Activated naive CD4-positive, alpha-beta T cell treated with anti-CD3 and anti-CD28 coated beads, Interleukin-2, amount 50 U/mL, for 16 hours (primary cell): ENCODE results near the gene CTNND2.
"Not testable (repeated sequence)": the region's sequence is repeated elsewhere in the genome, so short reads cannot be mapped to it uniquely, and the experiment has no call there.

Source experiments
- DNase-seq: peaks from one replicate; pipeline ENCODE4 v3.0.0-alpha.2; 2020

CTNND2 gene

GRCh38 chr5:11432116-11432515 lies 472.1 kb downstream of the CTNND2 start:
- DNase-seq, result no peak

GRCh38 chr5:11429254-11429653 lies 475.0 kb downstream of the CTNND2 start:
- DNase-seq, result no peak

DNA sequence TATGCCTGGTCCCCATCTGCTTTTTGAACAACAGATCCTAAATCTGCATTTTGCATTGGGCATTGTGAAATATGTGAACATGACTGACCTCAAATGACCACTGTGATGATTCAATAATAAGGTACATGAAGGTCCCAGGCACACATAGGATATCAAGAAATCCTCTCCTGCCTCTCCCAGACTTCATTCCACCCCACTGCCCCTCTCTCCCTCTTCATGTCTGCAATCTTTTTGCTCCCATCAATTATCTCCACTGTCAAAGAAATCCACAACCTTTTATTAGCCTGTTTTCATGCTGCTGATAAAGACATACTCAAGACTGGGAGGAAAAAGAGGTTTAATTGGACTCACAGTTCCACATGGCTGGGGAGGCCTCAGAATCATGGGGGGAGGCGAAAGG lies 476.7 kb downstream of the CTNND2 start:
- no peak for DNase-seq

- no peak for DNase-seq
Observed at GRCh38 chr5:11426442-11426841, 477.8 kb downstream of the CTNND2 start.

DNA sequence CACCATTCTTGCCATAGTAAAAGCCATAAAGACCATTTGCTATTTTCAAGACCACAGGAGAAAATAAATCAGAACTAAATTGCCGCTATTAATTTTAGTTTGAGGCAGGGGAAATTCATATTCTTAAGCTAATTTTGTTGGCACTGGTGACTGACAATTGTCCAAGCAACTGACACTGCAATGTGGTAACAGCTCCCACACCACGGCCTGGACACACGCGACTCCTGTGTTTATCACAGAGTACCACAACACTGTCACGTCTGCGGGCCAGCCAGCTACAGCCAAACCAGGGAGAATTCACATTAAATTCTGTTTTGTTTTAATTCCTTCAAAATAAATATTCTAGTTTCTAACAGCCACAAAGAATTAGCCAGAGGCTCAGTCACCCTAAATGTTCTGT lies 481.9 kb downstream of the CTNND2 start:
- DNase-seq, result no peak

- DNase-seq, result no peak
Observed at GRCh38 chr5:11420969-11421368, 483.3 kb downstream of the CTNND2 start.

DNA sequence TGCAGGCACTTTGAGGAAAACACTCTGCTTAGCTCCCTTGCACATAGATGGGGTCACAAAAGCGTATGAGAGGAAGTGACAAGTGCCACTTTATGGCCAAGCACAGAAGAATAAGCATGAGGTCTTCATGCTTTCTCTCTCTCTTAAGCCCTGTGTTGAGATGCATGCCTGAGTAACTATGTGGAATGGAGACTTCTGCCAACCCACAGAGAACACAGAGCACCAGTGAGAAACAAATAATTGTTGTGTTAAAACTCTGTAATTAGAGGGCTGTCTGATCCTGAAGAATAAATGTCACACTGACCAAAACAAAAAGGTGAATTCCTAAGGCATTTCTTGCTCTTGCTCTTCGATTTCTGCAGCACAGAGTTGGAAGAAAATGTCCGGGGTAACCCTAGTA lies 488.5 kb downstream of the CTNND2 start:
- no peak for DNase-seq

DNA sequence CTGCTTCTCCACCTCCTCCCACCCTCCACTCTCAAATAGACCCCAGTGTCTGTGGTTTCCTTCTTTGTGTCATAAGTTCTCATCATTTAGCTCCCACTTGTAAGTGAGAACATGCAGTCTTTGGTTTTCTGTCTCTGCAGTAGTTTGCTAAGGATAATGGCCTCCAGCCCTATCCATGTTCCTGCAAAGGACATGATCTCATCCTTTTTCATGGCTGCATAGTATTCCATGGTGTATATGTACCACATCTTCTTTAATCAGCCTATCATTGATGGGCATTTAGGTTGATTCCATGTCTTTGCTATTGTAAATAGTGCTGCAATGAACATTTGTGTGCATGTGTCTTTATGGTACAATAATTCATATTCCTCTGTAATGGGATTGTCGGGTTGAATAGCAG lies 489.5 kb downstream of the CTNND2 start:
- DNase-seq, result not testable (repeated sequence)

DNA sequence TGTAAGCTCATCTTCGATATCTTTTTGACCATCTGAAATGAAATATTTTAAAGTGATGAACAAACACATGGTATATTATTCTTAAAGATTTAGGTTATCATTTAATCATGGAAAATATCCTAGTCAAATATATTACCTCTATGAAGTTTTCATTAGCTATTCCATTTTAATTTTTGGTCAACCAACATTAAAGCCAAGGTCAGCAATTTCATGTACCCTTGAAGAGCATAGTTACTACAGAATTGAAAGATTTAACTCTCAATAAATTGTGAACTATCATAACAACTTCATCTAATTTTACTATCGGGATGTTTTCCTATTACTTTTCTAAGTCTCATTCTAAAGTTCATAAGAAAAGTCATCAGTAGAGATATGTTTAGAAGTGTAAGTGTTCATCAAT lies 492.6 kb downstream of the CTNND2 start:
- no peak for DNase-seq

GRCh38 chr5:11407556-11408145 lies 496.6 kb downstream of the CTNND2 start:
- DNase-seq, result no peak

DNA sequence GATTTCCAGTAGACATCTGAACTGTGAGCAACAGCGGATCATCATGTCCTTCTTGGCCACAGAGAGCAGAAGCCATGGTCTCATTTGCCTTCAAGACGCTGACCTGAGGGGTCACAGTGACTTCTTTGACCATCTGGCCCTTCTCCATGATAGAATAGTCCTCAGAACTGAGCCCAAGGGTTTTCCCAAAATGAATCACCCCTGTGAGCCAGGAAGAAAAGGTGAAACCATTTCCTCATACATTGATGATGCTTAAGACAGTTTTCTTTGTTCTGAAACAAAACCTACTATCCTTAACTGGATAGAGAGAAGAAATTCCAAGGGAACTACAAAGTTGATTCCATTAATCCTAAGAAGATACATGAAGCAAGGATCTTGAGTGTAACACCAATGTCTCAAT lies 503.9 kb downstream of the CTNND2 start:
- DNase-seq, result no peak

DNA sequence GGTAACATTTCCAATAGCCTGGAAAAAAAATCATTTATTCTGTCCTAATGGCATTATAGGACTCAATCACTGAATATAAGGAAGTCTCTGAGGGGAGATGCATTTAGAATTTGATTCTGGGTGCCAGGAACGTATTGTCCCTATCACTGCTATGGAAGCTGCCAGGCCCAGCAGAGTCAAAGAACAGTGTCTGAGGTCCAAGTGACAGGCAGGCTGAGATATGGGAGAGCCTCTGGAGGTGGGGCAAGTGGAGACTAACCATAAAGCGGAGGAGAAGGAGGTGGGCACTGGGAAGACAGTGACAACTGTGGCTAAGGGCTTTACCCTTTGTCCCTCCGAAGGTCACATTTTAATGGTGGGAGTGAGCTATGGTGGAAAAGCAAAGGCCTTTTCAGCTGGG lies 505.5 kb downstream of the CTNND2 start:
- DNase-seq, result no peak

DNA sequence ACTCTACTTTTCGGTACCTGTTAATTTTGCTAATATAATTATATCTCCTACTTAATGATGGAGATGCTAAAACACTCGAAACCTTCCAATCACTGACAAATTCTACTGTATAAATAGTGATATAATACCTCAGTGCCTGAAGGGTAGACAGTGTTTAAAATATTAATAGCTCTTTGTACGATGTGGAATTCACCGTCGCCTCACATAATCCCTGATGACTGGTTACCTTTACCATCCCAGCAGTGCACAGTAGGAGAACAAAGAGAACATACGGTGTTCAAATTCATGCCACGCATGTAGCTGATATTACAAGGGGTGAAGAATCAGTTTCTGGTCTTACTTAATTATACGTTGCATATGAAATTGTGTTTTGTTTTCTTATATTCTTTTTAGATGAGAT lies 506.7 kb downstream of the CTNND2 start:
- DNase-seq, result no peak

GRCh38 chr5:11396917-11397316 lies 507.3 kb downstream of the CTNND2 start:
- no peak for DNase-seq

GRCh38 chr5:11394933-11395332 lies 509.3 kb downstream of the CTNND2 start:
- no peak for DNase-seq

DNA sequence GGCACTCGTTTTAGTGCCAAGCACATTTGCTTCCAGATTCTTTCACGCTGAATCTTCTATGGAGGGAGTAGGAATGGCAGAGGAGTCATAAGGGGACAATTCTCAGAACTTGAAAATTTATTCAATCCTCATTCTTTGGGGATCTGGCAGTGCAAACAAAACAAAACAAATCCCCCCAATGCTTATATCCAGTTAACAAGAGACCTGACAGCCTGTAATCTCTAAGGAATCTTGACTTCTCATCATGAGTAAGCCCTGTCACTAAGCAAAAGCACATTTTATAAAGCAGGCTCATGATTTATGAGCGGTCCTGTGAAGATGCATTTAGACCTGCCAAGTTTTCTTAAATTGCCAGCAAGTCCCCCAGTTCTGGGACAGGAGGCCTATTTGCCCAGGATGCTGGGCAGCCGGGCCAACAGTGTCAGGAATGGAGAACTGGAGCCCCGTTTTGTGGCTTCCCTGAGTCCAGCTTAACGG lies 513.9 kb downstream of the CTNND2 start:
- no peak for DNase-seq

GRCh38 chr5:11387382-11387781 lies 516.9 kb downstream of the CTNND2 start:
- DNase-seq, result no peak

DNA sequence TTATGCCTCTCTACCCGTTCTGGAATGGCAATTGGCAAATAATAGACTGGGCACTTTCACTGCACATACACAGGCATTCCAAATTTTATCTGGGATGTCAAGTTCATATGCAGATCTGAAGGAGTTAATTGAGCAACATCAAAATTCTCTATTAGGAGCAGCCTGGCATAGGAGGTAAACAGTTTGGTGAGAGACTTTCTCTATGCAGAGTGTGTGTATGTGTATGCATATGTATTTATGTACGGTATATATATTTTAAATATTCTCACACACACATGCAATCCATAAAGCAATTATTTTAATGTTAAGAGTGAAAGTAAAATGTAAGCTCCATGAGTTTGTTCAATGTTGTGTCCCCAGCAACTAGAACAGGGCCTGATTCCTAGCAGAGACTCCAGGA lies 517.8 kb downstream of the CTNND2 start:
- DNase-seq, result no peak

- no peak for DNase-seq
Observed at GRCh38 chr5:11385901-11386293, 518.3 kb downstream of the CTNND2 start.

DNA sequence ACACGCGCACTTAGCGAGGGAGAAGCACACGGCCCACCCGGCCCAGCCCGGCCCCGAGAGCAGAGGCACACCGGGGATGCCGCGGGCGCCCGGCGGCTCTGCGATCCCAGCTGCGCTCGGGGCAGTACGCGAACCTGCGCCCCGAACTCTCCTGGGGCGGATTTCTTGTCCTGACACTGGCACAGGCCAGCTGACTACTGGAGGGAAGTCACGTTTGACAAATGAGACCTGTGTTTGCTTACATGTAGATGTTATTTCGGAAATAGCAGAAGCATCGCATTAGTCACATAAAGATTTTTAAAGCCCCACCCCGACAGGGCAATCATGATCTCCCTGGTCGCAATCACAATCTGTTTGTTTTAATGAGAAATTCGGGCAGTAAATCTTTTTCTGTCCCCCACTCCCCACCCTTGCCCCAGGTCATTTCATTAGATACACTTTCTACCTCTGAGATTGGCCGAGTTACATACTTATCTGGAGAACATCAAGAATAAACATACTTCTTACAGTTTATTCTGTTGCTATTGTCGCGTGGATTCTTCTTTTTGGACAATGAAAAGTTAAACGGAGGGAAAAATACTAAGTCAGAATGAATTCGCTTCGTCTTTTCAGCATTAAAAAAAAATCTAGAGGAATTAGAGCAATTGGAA lies 518.9 kb downstream of the CTNND2 start:
- no peak for DNase-seq

- DNase-seq, result no peak
Observed at GRCh38 chr5:11384441-11385250, 519.6 kb downstream of the CTNND2 start.

GRCh38 chr5:11383506-11384095 lies 520.6 kb downstream of the CTNND2 start:
- DNase-seq, result no peak

- DNase-seq, result no peak
Observed at GRCh38 chr5:11378461-11378860, 525.8 kb downstream of the CTNND2 start.

DNA sequence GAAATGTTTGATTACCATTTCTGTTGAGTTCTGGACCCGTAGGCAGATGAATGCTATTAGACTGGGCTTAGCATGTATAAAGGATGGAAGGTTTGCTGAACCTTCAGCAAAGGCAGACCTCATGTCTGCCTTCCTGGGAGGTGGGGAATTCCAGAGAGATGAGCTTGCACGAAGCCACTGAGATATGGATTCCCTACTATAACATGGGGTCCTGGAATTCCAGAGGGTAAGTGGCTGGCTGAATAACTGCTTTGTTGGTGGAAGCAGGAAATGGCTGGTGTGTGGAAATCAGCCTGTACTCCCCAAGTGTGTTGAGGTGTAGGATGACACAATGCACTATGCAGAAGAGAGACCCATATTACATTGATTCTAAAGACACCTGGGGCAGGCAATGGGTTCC lies 526.4 kb downstream of the CTNND2 start:
- DNase-seq, result no peak
